ENCODE measurements around the gene RMND5A. TPM values are rescaled to one million over a fixed set of nuclear protein-coding genes. Genes with fewer than 3 reads are reported as not detected.

The RMND5A gene
- total RNA-seq, 4 donors from 2014 or later, result 72.5 to 92.4 (median 85.8) TPM

DNA sequence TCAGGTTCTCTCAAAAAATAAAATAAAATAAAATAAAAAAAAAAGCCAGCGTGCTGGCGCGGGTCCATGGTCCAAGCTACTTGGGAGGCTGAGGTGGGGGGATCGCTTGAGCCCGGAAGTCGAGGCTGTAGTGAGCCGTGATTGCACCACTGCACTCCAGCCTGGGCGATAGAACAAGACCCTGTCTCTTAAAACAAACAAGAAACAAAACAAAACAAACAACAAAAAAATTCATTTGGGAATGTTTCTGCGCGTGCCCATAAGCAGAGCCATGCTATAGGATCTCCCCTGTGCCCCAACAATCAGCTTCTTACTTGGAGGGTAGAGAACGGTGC lies 87.0 kb downstream of the RMND5A start:
- intact Hi-C loops (cut with DNase I; ENCODE audit: low total_unique reads), result no loop called here
- 43 to 52% methylated on average over 11 of the region's 11 CpGs for WGBS, 2 donors
- no peak for DNase-seq (ENCODE audit: low spot score in 2 of 2)
- no peak for TF ChIP-seq CTCF (IDR thresholded peaks at IDR 0.05)
- peak overlapping the region; percentile 28 for H3K4me3 ChIP-seq (ENCODE audit: low read depth, poor library complexity, severe bottlenecking)

GRCh38 chr2:86807468-86808275 lies 87.6 kb downstream of the RMND5A start:
- 1% methylated on average over 51 of the region's 51 CpGs for WGBS, 2 donors
- TF ChIP-seq POLR2A (IDR thresholded peaks at IDR 0.05), result no peak
- TF ChIP-seq CTCF (IDR thresholded peaks at IDR 0.05), result no peak
- peak overlapping the region; percentile 28 for H3K4me3 ChIP-seq (ENCODE audit: low read depth, poor library complexity, severe bottlenecking)
- intact Hi-C loops (cut with DNase I; ENCODE audit: low total_unique reads), result no loop called here
- peak; percentile 48 to 90 for DNase-seq (ENCODE audit: low spot score in 2 of 2)

DNA sequence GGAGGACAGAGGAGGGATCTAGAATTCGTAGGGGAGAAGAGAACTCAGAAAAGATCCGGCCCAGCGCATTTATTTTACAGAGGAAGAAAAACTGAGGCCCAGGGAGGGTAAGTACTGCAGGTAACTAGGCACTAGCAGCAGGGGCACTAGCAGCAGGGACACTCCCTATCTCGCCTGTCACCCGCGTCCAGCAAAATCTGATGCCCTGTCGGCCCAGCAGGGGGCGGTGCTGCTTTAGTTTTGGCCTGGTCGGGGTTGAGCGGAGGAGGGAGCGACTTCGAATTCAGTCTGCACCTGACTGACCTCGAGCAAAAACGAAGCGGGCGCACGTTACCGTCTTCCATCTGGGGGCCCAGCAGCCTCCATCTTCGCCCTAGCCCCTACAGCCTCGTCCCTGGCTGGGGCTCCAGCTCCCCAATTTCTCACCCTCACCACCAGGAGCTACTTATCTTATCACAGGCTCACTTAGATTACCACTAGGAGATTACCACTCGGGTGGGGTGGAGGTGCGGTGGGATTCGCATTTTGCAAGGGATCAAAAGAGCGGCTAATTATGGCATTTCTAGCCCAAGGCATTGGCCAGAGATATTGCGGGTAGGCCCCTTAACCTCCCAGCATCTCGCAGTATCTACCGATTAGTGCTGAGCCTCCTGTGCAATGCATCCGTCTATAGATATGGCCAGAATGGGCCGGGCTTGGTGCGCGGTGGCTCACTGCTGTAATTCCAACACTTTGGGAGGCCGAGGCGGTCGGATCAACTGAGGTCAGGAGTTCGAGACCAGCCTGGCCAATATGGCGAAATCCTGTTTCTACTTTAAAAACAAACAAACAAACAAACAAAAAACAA lies 88.4 kb downstream of the RMND5A start:
- TF ChIP-seq POLR2A (IDR thresholded peaks at IDR 0.05) (no peak), CTCF (IDR thresholded peaks at IDR 0.05) (peak in 1 of 3 donors; percentile 91)
- WGBS, 2 donors, result 13 to 16% methylated on average over 35 to 36 of the region's 36 CpGs
- H3K4me3 ChIP-seq (ENCODE audit: low read depth, poor library complexity, severe bottlenecking), result no peak overlapping the region
- peak; percentile 84 to 98 for DNase-seq (ENCODE audit: low spot score in 2 of 2)
- intact Hi-C loops (cut with DNase I; ENCODE audit: low total_unique reads), result no loop called here

GRCh38 chr2:86809481-86810121 lies 89.5 kb downstream of the RMND5A start:
- DNase-seq (ENCODE audit: low spot score in 2 of 2), result no peak
- H3K4me3 ChIP-seq (ENCODE audit: low read depth, poor library complexity, severe bottlenecking), result no peak overlapping the region
- 35 to 41% methylated on average over 37 to 43 of the region's 43 CpGs for WGBS, 2 donors
- intact Hi-C loops (cut with DNase I; ENCODE audit: low total_unique reads), result no loop called here
- TF ChIP-seq CTCF (IDR thresholded peaks at IDR 0.05) (no peak), POLR2A (IDR thresholded peaks at IDR 0.05) (no peak)

DNA sequence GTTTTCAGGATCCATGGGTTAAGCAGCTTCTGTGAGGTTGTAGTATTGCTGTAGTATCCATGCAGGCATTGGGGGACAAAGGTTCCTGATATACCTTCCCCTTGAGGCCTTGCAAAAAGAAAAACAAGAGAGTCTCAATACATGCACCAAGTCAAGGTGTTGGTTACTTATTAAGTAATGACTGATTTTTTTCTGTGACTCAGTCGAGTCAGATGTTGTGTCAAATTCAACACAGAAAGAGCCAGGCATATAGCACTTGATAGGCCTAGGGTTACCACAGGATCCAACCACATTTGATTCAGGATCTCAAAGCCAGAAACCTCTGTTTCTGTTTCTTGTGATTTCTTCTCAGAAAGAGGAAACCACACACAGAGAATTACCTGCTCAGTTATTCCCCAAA lies 95.5 kb downstream of the RMND5A start:
- TF ChIP-seq POLR2A (IDR thresholded peaks at IDR 0.05) (no peak), CTCF (IDR thresholded peaks at IDR 0.05) (no peak)
- no peak for DNase-seq (ENCODE audit: low spot score in 2 of 2)
- no peak overlapping the region for H3K4me3 ChIP-seq (ENCODE audit: low read depth, poor library complexity, severe bottlenecking)
- WGBS, 2 donors, result 68 to 92% methylated on average over 1 of the region's 1 CpG
- intact Hi-C loops (cut with DNase I; ENCODE audit: low total_unique reads), result no loop called here
